Esophagus muscularis mucosa (tissue), 4 donors: ENCODE measurements around the gene BSCL2. TPM values are rescaled to one million over a fixed set of nuclear protein-coding genes. Genes with fewer than 3 reads are reported as not detected.

Source experiments
- DNase-seq: peaks from one replicate; pipeline ENCODE4 v3.0.0-alpha.2; 2017; ENCODE audit errors: extremely low spot score
- H3K27ac ChIP-seq, 4 donors: fragments of 200-600 bp; sonication (generic); replicated peaks in 1 of 4; 1 replicate in 3 of 4; 2 replicates in 1 of 4; pipeline ENCODE4 v1.5.1; 2016 to 2019; ENCODE audit warnings: mild to moderate bottlenecking in 1 of 4
- H3K27me3 ChIP-seq, 4 donors: fragments of 200-600 bp; sonication (generic); one replicate each; pipeline versions ENCODE4 v1.5.1 to v1.6.0; 2016 to 2019
- H3K36me3 ChIP-seq, 4 donors: fragments of 200-600 bp; sonication (generic); one replicate each; pipeline ENCODE4 v1.5.1; 2016 to 2019
- H3K4me1 ChIP-seq, 4 donors: fragments of 200-600 bp; sonication (generic); one replicate each; pipeline ENCODE4 v1.5.1; 2016 to 2019
- H3K4me3 ChIP-seq, 4 donors: fragments of 200-600 bp; sonication (generic); 1 replicate in 2 of 4; 2 replicates in 2 of 4; pipeline ENCODE4 v1.5.1; 2016 to 2019; ENCODE audit warnings: mild to moderate bottlenecking in 4 of 4, moderate library complexity in 1 of 4
- H3K9me3 ChIP-seq, 4 donors: fragments of 200-600 bp; sonication (generic); 1 replicate in 3 of 4; 2 replicates in 1 of 4; pipeline ENCODE4 v1.5.1; 2016 to 2019
- EP300 ChIP-seq: sonication (generic); formaldehyde crosslinking; IDR thresholded peaks from one replicate; pipeline ENCODE4 v1.6.1; 2017; ENCODE audit warnings: antibody characterized with exemption
- POLR2A ChIP-seq: fragments of 450-650 bp; IDR thresholded peaks from one replicate; pipeline ENCODE4 v1.6.1; 2017; ENCODE audit warnings: antibody characterized with exemption, moderate library complexity, mild to moderate bottlenecking, low read depth
- POLR2AphosphoS5 ChIP-seq, 2 donors: sonication (generic); formaldehyde crosslinking; IDR thresholded peaks; one replicate each; pipeline ENCODE4 v1.6.1; 2017; ENCODE audit warnings: antibody characterized with exemption in 2 of 2
- WGBS: methylation state at CpG from one replicate; pipeline ENCODE4 v1.1.5; 2018; 5-methylcytosine and 5-hydroxymethylcytosine counted together
- intact Hi-C: fragments of 100-400 bp; cut with DNase I; formaldehyde crosslinking; loops from one replicate; pipeline ENCODE4 v1.15.1; 2023
- total RNA-seq, 4 donors: library from RNA; depleted of rRNA; stranded (reverse); fragments of >200 nt; gene quantifications; one replicate each; pipeline versions ENCODE4 v1.1.0 to v1.2.1, GENCODE V29; 2016
- TF ChIP-seq, protein P1 (sequence below), 3 experiments: fragments of 200-600 bp in 2 of 3; fragments of 450-650 bp in 1 of 3; sonication (generic) in 2 of 3; IDR thresholded peaks; one replicate each; pipeline ENCODE4 v1.5.1; 2017 to 2019; ENCODE audit warnings: antibody characterized with exemption in 3 of 3, mild to moderate bottlenecking in 2 of 3, moderate library complexity in 1 of 3

BSCL2 gene
- total RNA-seq, 4 donors from 2014 or later: 25.3 to 58.1 (median 39.2) TPM

DNA sequence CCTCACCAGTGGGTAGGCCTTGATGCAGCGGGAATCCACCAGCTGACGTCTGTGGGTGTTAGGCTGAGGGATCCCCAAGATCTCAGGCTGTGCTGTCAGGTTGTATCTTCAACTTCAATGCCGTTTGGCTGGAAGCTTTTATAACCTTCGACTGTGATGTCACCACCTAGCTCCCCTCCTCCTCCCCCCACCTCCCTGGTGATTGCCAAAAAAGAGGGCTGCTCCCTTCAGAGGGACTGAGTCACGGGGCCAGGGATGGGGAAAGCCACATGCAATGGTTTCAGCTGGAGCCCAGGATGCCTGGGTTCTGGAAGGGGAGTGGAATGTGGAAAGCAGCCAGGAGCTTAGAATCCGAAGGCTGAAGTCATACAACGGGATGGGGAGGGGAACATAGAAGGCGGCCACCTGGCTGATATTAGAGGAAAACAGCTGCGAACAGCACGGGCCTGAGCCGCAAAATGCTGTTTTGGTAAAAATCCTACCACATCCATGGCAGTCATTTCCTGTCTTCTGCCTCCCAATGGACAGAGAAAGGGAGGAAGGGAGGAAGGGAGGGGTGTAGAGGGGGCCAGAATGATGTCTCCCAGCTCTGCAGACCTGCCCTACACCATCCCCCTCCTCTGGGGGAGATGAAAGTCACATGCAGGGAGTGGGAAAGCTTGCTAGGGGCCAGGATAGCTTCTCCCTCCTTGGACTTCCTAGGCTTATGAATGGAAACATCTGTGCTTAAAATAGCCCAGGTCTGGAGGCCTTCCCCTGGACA is 17.6 kb downstream of the BSCL2 start, which contains the start of gene LRRN4CL:
LRRN4CL (minus strand) TSS at position 110 of the 763 bp plus-strand sequence. CDS start 1,022 bp downstream, outside the sequence.
- Histone ChIP-seq H3K27me3 (peaks cover 3 to 20% (median 8%) of the 10 kb centered on the region in 4 donors), H3K27ac (peak within 1 kb of the TSS; percentile 57 to 80 (median 72)), H3K4me3 (peak within 1 kb of the TSS; percentile 47 to 57 (median 50)), H3K9me3 (no peaks in the 10 kb centered on the region), H3K36me3 (peaks cover 17 to 45% (median 37%) of the 10 kb centered on the region in 4 donors), H3K4me1 (peaks cover 10 to 39% (median 30%) of the 10 kb centered on the region in 4 donors)
- 39% methylated on average over 11 of the region's 11 CpGs for WGBS
- DNase-seq: peak; percentile 97
- intact Hi-C loops: no loop called here
- TF ChIP-seq POLR2A: peak; percentile 24
- TF ChIP-seq, protein P1, sequence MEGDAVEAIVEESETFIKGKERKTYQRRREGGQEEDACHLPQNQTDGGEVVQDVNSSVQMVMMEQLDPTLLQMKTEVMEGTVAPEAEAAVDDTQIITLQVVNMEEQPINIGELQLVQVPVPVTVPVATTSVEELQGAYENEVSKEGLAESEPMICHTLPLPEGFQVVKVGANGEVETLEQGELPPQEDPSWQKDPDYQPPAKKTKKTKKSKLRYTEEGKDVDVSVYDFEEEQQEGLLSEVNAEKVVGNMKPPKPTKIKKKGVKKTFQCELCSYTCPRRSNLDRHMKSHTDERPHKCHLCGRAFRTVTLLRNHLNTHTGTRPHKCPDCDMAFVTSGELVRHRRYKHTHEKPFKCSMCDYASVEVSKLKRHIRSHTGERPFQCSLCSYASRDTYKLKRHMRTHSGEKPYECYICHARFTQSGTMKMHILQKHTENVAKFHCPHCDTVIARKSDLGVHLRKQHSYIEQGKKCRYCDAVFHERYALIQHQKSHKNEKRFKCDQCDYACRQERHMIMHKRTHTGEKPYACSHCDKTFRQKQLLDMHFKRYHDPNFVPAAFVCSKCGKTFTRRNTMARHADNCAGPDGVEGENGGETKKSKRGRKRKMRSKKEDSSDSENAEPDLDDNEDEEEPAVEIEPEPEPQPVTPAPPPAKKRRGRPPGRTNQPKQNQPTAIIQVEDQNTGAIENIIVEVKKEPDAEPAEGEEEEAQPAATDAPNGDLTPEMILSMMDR (IDR thresholded peaks at IDR 0.05): no peak
- TF ChIP-seq EP300: no peak
- peak; percentile 76 to 87 for TF ChIP-seq POLR2AphosphoS5 (IDR thresholded peaks at IDR 0.05)

DNA sequence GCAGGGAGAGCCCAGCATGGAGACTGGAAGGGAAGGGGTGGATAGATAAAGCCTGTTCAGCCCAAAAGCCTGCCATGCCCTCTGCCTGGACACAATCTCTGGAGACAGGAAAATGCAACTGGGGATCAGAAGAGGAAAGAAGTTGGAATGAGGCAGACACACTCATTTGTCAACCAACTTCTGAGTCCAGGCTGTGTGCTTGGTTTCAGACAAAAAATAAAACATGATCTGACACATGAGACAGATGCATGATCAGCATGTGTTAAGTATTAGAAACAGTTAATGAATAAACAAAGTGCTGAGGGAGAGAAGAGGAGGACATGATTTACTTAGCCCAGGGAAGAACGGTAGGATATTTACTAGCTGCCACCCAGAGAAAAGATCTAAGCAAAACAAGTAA is 18.7 kb downstream of the BSCL2 start:
- intact Hi-C loops: no loop called here

DNA sequence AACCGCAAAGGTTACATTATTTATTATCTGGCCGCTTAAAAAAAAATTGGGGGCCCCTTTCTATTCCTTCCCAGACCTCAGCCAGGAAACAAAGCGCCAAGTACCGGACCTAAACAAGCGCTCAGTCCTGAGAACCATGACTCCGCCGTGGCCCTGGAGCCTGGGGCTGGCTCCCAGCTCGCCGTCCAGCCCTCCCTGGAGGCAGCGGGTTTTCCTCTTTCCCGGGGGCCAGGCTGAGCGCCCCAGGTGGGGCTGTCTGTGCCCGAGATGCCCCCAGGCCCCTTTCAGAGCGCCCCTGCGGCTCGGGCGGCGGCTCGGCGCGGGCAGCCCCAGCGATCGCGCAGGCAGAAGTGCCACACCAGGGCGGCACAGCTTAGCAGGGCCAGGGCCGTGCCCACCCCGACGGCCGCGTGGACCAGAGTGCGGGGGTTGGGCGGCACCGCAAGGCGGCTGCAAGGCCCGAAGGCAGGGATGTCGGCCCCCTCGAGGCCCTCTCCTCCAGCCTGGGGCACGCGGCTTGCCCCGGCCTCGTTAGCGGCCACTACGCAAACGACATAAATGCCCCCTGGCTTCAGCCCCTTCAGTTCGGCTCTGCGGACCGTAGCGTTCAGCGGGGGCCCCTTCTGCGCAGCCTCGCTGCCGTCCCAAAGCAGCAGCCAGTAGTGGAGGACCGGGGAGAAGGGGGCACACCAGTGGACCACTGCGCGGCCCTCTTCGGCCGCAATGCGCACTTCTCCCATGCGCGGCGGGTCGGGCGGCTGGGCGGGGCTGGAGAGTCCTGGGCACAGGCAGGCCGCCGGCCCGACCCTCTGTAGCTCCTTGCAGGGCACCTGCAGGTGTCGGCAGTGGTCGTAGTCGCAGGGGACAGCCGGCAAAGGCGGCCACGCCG is 19.5 kb downstream of the BSCL2 start:
- Histone ChIP-seq H3K9me3 (no peaks in the 10 kb centered on the region), H3K36me3 (peaks cover 9 to 31% (median 29%) of the 10 kb centered on the region in 4 donors), H3K4me1 (peaks cover 7 to 34% (median 28%) of the 10 kb centered on the region in 4 donors), H3K27me3 (peaks cover 3 to 20% (median 8%) of the 10 kb centered on the region in 4 donors), H3K4me3 (peak overlapping the region; percentile 47 to 57 (median 50)), H3K27ac (peak overlapping the region; percentile 57 to 80 (median 72))
- TF ChIP-seq EP300: no peak
- TF ChIP-seq POLR2A: no peak
- no peak for TF ChIP-seq POLR2AphosphoS5 (IDR thresholded peaks at IDR 0.05)
- WGBS: 55% methylated on average over 20 of the region's 74 CpGs
- DNase-seq: no peak
- intact Hi-C loops: no loop called here

More for the DNA sequence above, 18.7 kb downstream of the BSCL2 start:
- WGBS: 34% methylated on average over 1 of the region's 1 CpG
- Histone ChIP-seq H3K4me1 (peaks cover 7 to 34% (median 28%) of the 10 kb centered on the region in 4 donors), H3K9me3 (no peaks in the 10 kb centered on the region), H3K36me3 (peaks cover 12 to 39% (median 35%) of the 10 kb centered on the region in 4 donors), H3K4me3 (peak overlapping the region; percentile 47 to 57 (median 50)), H3K27ac (peak overlapping the region; percentile 57 to 80 (median 72)), H3K27me3 (peaks cover 3 to 20% (median 8%) of the 10 kb centered on the region in 4 donors)
- no peak for DNase-seq
- TF ChIP-seq, protein P1 (IDR thresholded peaks at IDR 0.05): no peak
- no peak for TF ChIP-seq EP300
- TF ChIP-seq POLR2A: no peak
- no peak for TF ChIP-seq POLR2AphosphoS5 (IDR thresholded peaks at IDR 0.05)

DNA sequence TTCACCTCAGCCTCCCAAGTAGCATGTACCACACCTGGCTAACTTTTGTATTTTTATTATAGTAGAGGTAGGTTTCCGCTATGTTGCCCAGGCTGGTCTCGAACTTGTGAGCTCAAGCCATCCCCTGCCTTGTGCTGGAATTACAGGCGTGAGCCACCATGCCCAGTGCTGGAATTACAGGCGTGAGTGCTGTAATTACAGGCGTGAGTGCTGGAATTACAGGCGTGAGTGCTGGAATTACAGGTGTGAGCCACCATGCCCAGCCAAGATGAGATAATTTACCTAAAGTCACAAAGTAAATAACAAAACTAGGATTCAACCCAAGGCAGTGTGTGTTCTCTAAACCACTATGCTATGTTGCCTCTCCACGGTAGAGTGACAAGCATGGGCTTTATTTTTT is 24.7 kb downstream of the BSCL2 start:
- intact Hi-C loops: no loop called here
- Histone ChIP-seq H3K4me3 (no peak overlapping the region), H3K27ac (no peak overlapping the region), H3K27me3 (peaks cover under 1 to 8% (median 1%) of the 10 kb centered on the region in 4 donors), H3K36me3 (peaks cover 4 to 8% (median 5%) of the 10 kb centered on the region in 4 donors), H3K4me1 (peaks cover 23 to 37% (median 31%) of the 10 kb centered on the region in 4 donors), H3K9me3 (no peaks in the 10 kb centered on the region)
- 96% methylated on average over 7 of the region's 7 CpGs for WGBS
- no peak for DNase-seq
- TF ChIP-seq EP300 (no peak), POLR2A (no peak), POLR2AphosphoS5 (IDR thresholded peaks at IDR 0.05) (no peak)
- TF ChIP-seq, protein P1 (IDR thresholded peaks at IDR 0.05): no peak
